ELF-1 (cell line): Measurements from ENCODE around the gene NAV1.
"Not testable (repeated sequence)": the region's sequence is repeated elsewhere in the genome, so short reads cannot be mapped to it uniquely, and the experiment has no call there.

Source experiments
- DNase-seq: peaks from one replicate; pipeline ENCODE4 v3.0.0-alpha.2; 2016; ENCODE audit warnings: low read depth, low spot score

The NAV1 gene

GRCh38 chr1:201565024-201565730, 26.2 kb downstream of the NAV1 start:
- no peak for DNase-seq

GRCh38 chr1:201565771-201566528, 27.0 kb downstream of the NAV1 start:
- DNase-seq = no peak

GRCh38 chr1:201566529-201566823, 27.5 kb downstream of the NAV1 start:
- no peak for DNase-seq

- DNase-seq = no peak
Measured at GRCh38 chr1:201566933-201567801, 28.2 kb downstream of the NAV1 start.

GRCh38 chr1:201568265-201568664, 29.3 kb downstream of the NAV1 start:
- DNase-seq = no peak

GRCh38 chr1:201568859-201569294, 29.9 kb downstream of the NAV1 start:
- DNase-seq = no peak

GRCh38 chr1:201570181-201570885, 31.4 kb downstream of the NAV1 start:
- DNase-seq = no peak

- DNase-seq = no peak
Measured at GRCh38 chr1:201570886-201571624, 32.1 kb downstream of the NAV1 start.

- DNase-seq = no peak
Measured at GRCh38 chr1:201573030-201573429, 34.1 kb downstream of the NAV1 start.

GRCh38 chr1:201573923-201574322, 35.0 kb downstream of the NAV1 start:
- no peak for DNase-seq

GRCh38 chr1:201575912-201576311, 37.0 kb downstream of the NAV1 start:
- no peak for DNase-seq

- DNase-seq = no peak
Measured at GRCh38 chr1:201576914-201577313, 38.0 kb downstream of the NAV1 start.

- DNase-seq = no peak
Measured at GRCh38 chr1:201578008-201578888, 39.3 kb downstream of the NAV1 start.

GRCh38 chr1:201581371-201581770, 42.4 kb downstream of the NAV1 start:
- not testable (repeated sequence) for DNase-seq

- DNase-seq = no peak
Measured at GRCh38 chr1:201582705-201583442, 43.9 kb downstream of the NAV1 start.

GRCh38 chr1:201583663-201584062, 44.7 kb downstream of the NAV1 start:
- no peak for DNase-seq

- DNase-seq = no peak
Measured at GRCh38 chr1:201584471-201585092, 45.7 kb downstream of the NAV1 start.

- no peak for DNase-seq
Measured at GRCh38 chr1:201585093-201585483, 46.2 kb downstream of the NAV1 start.

GRCh38 chr1:201585901-201586300, 47.0 kb downstream of the NAV1 start:
- no peak for DNase-seq
